H1 (cell line): ENCODE measurements around the gene TERB1. TPM values are rescaled to one million over a fixed set of nuclear protein-coding genes. Genes with fewer than 3 reads are reported as not detected.

Experiments used
- CTCF ChIA-PET: fragments of 300-600 bp; sonication (Branson Sonifier 250); formaldehyde crosslinking; loops from one replicate; lab custom pipeline; 2021; ENCODE audit not compliant: partially characterized antibody; lab: Charles Lee
- POLR2A ChIA-PET: fragments of 300-600 bp; sonication (Branson Sonifier 250); formaldehyde crosslinking; loops from one replicate; lab custom pipeline; 2021; ENCODE audit warnings: inconsistent platforms; ENCODE audit not compliant: partially characterized antibody; lab: Charles Lee
- DNase-seq, 2 experiments: peaks; one replicate each; pipeline versions ENCODE4 v3.0.0 to v3.0.0-alpha.2; 2010 to 2022; ENCODE audit warnings: low spot score in 2 of 2, low read depth in 1 of 2, mixed read lengths in 1 of 2
- FAIRE-seq: peaks from 2 replicates; lab custom pipeline; 2011; peaks lifted over from hg19 to GRCh38; lab: Jason Lieb, UNC
- H2AFZ ChIP-seq: 2 replicates; pipeline ENCODE4 v1.8.1; 2012; ENCODE audit warnings: low read length, inconsistent platforms
- H2AK5ac ChIP-seq: 2 replicates; pipeline ENCODE4 v1.6.1; 2013; ENCODE audit warnings: low read depth, low read length
- H2BK120ac ChIP-seq: replicated peaks from 2 replicates; pipeline ENCODE3; 2013; ENCODE audit warnings: low read depth, low read length, inconsistent platforms
- H2BK12ac ChIP-seq: 2 replicates; pipeline ENCODE4 v1.6.1; 2013; ENCODE audit warnings: low read depth, low read length
- H2BK15ac ChIP-seq: 2 replicates; pipeline ENCODE4 v1.6.1; 2013; ENCODE audit warnings: low read length
- H2BK20ac ChIP-seq: 2 replicates; pipeline ENCODE4 v1.6.1; 2013; ENCODE audit warnings: low read length
- H2BK5ac ChIP-seq: 2 replicates; pipeline ENCODE4 v1.6.1; 2013; ENCODE audit warnings: low read depth, low read length
- H3K14ac ChIP-seq: 2 replicates; pipeline ENCODE4 v1.6.1; 2013; ENCODE audit warnings: inconsistent platforms; ENCODE audit not compliant: insufficient read length
- H3K18ac ChIP-seq: 2 replicates; pipeline ENCODE4 v1.6.1; 2013; ENCODE audit warnings: low read length; ENCODE audit errors: extremely low read depth
- H3K23ac ChIP-seq: 2 replicates; pipeline ENCODE4 v1.6.1; 2013; ENCODE audit warnings: inconsistent platforms; ENCODE audit not compliant: insufficient read length
- H3K23me2 ChIP-seq: 2 replicates; pipeline ENCODE4 v1.6.1; 2013; ENCODE audit warnings: low read depth, low read length
- H3K27ac ChIP-seq: 2 replicates; pipeline ENCODE4 v1.6.1; 2011; ENCODE audit warnings: low read depth, low read length, inconsistent platforms
- H3K27me3 ChIP-seq, 4 experiments: replicated peaks in 1 of 4; 1 replicate in 1 of 4; 2 replicates in 3 of 4; pipeline versions ENCODE4 v1.6.1 to v1.8.1; 2011 to 2013; ENCODE audit warnings: low read length in 3 of 4, mild to moderate bottlenecking in 3 of 4, inconsistent platforms in 2 of 4, mixed read lengths in 2 of 4, moderate library complexity in 1 of 4; ENCODE audit not compliant: control insufficient read depth in 3 of 4, insufficient read depth in 3 of 4; ENCODE audit errors: extremely low read depth in 1 of 4
- H3K36me3 ChIP-seq, 4 experiments: 2 replicates each; pipeline versions ENCODE4 v1.6.1 to v1.8.1; 2011 to 2013; ENCODE audit warnings: mild to moderate bottlenecking in 4 of 4, low read length in 3 of 4, moderate library complexity in 2 of 4, control low read depth in 1 of 4, inconsistent platforms in 1 of 4; ENCODE audit not compliant: insufficient read depth in 4 of 4, control insufficient read depth in 2 of 4
- H3K4ac ChIP-seq: replicated peaks from 2 replicates; pipeline ENCODE3; 2013; ENCODE audit warnings: low read length, low read depth, mixed read lengths, inconsistent platforms; ENCODE audit not compliant: insufficient read length
- H3K4me1 ChIP-seq, 4 experiments: replicated peaks in 1 of 4; 1 replicate in 1 of 4; 2 replicates in 3 of 4; pipeline versions ENCODE4 v1.6.1 to v1.8.1; 2011 to 2013; ENCODE audit warnings: low read length in 3 of 4, inconsistent platforms in 2 of 4, mixed read lengths in 1 of 4; ENCODE audit not compliant: insufficient read depth in 4 of 4, control insufficient read depth in 3 of 4
- H3K4me2 ChIP-seq, 2 experiments: 2 replicates each; pipeline versions ENCODE4 v1.6.1 to v1.8.1; 2011 to 2013; ENCODE audit warnings: low read depth in 2 of 2, low read length in 2 of 2, control low read depth in 1 of 2, inconsistent platforms in 1 of 2, mild to moderate bottlenecking in 1 of 2; ENCODE audit not compliant: insufficient read depth in 1 of 2
- H3K4me3 ChIP-seq, 4 experiments: fragments of 200-600, 300-600 bp in 1 of 4; sonication (generic), shearing (Covaris generic), sonication (Bioruptor Twin) in 1 of 4; 2 replicates each; pipeline versions ENCODE4 v1.5.1 to v1.8.1; 2011 to 2016; ENCODE audit warnings: low read length in 4 of 4, low read depth in 3 of 4, control low read depth in 2 of 4, inconsistent platforms in 2 of 4, mild to moderate bottlenecking in 2 of 4, mixed read lengths in 1 of 4, moderate library complexity in 1 of 4; ENCODE audit not compliant: insufficient read depth in 2 of 4; ENCODE audit errors: extremely low read depth in 1 of 4
- H3K56ac ChIP-seq: replicated peaks from 2 replicates; pipeline ENCODE3; 2013; ENCODE audit warnings: low read depth, mild to moderate bottlenecking, mixed read lengths, low read length, inconsistent platforms; ENCODE audit not compliant: insufficient read length
- H3K79me1 ChIP-seq: 2 replicates; pipeline ENCODE4 v1.6.1; 2013; ENCODE audit warnings: low read depth, low read length, control low read depth
- H3K79me2 ChIP-seq, 2 experiments: 2 replicates each; pipeline versions ENCODE4 v1.6.1 to v1.8.1; 2012 to 2013; ENCODE audit warnings: low read length in 2 of 2, mild to moderate bottlenecking in 2 of 2, inconsistent platforms in 1 of 2; ENCODE audit not compliant: insufficient read depth in 2 of 2, control insufficient read depth in 1 of 2
- H3K9ac ChIP-seq, 4 experiments: replicated peaks in 1 of 4; 1 replicate in 1 of 4; 2 replicates in 3 of 4; pipeline versions ENCODE4 v1.6.1 to v1.8.1; 2011 to 2013; ENCODE audit warnings: low read depth in 3 of 4, low read length in 3 of 4, control low read depth in 2 of 4, mild to moderate bottlenecking in 2 of 4, moderate library complexity in 2 of 4, inconsistent platforms in 1 of 4; ENCODE audit errors: extremely low read depth in 1 of 4
- H3K9me3 ChIP-seq, 2 experiments: 2 replicates each; pipeline versions ENCODE4 v1.6.1 to v1.8.1; 2012 to 2013; ENCODE audit warnings: mild to moderate bottlenecking in 2 of 2, moderate library complexity in 2 of 2, control low read depth in 1 of 2, inconsistent platforms in 1 of 2, low read depth in 1 of 2, low read length in 1 of 2, mixed read lengths in 1 of 2; ENCODE audit not compliant: insufficient read depth in 2 of 2
- H4K20me1 ChIP-seq, 2 experiments: replicated peaks in 1 of 2; 2 replicates each; pipeline versions ENCODE3 to v1.8.1; 2011 to 2013; ENCODE audit warnings: inconsistent platforms in 2 of 2, low read length in 2 of 2, mild to moderate bottlenecking in 1 of 2; ENCODE audit not compliant: insufficient read depth in 2 of 2, control insufficient read depth in 1 of 2
- H4K5ac ChIP-seq: 2 replicates; pipeline ENCODE4 v1.6.1; 2013; ENCODE audit warnings: low read length, low read depth, mixed read lengths, inconsistent platforms; ENCODE audit not compliant: insufficient read length
- H4K8ac ChIP-seq: 2 replicates; pipeline ENCODE4 v1.8.0; 2013; ENCODE audit warnings: mild to moderate bottlenecking, moderate library complexity, low read length, inconsistent platforms; ENCODE audit not compliant: insufficient read depth; ENCODE audit errors: extremely low read depth
- H4K91ac ChIP-seq: replicated peaks from 2 replicates; pipeline ENCODE3; 2013; ENCODE audit warnings: low read length, mixed read lengths, inconsistent platforms; ENCODE audit not compliant: insufficient read length
- BCL11A ChIP-seq, 2 experiments: IDR thresholded peaks; one replicate each; pipeline ENCODE4 v1.6.1; 2011; ENCODE audit warnings: low read depth in 2 of 2, low read length in 2 of 2, mild to moderate bottlenecking in 2 of 2
- CEBPB ChIP-seq: IDR thresholded peaks from 2 replicates; pipeline ENCODE4 v1.6.1; 2012; ENCODE audit warnings: low read depth, low read length
- E2F6 ChIP-seq: IDR thresholded peaks from 2 replicates; pipeline ENCODE4 v1.6.1; 2012; ENCODE audit warnings: inconsistent platforms
- HDAC2 ChIP-seq, 2 experiments: fragments of 300-600 bp in 1 of 2; sonication (generic) in 1 of 2; IDR thresholded peaks; 2 replicates each; pipeline ENCODE4 v1.6.1; 2011 to 2012; ENCODE audit warnings: low read depth in 2 of 2, low read length in 2 of 2, mild to moderate bottlenecking in 2 of 2, moderate library complexity in 2 of 2, borderline replicate concordance in 1 of 2, inconsistent platforms in 1 of 2
- KDM4A ChIP-seq: IDR thresholded peaks from one replicate; pipeline ENCODE4 v1.7.1; 2012; ENCODE audit warnings: low read depth, mild to moderate bottlenecking, moderate library complexity, low read length, inconsistent platforms; ENCODE audit not compliant: severe bottlenecking
- MAFK ChIP-seq: IDR thresholded peaks from 2 replicates; pipeline ENCODE4 v1.6.1; 2012; ENCODE audit warnings: low read depth, mild to moderate bottlenecking, improper control_type of control experiment, low read length
- NRF1 ChIP-seq: IDR thresholded peaks from 2 replicates; pipeline ENCODE4 v1.6.1; 2011; ENCODE audit warnings: mild to moderate bottlenecking, low read depth, low read length, improper control_type of control experiment
- PHF8 ChIP-seq: fragments of 200-600 bp; sonication (generic); conservative IDR thresholded peaks from 2 replicates; pipeline ENCODE4 v1.7.1; 2012; ENCODE audit warnings: low read depth, mild to moderate bottlenecking, inconsistent platforms, low read length, moderate library complexity
- POU5F1 ChIP-seq: IDR thresholded peaks from 2 replicates; pipeline ENCODE4 v1.6.1; 2011; ENCODE audit warnings: low read depth, mild to moderate bottlenecking, low read length, moderate library complexity
- SIN3A ChIP-seq, 2 experiments: IDR thresholded peaks in 1 of 2; conservative IDR thresholded peaks in 1 of 2; 2 replicates each; pipeline ENCODE4 v1.6.1; 2011 to 2012; ENCODE audit warnings: low read length in 2 of 2, improper control_type of control experiment in 1 of 2, low read depth in 1 of 2, mild to moderate bottlenecking in 1 of 2
- TCF12 ChIP-seq: IDR thresholded peaks from 2 replicates; pipeline ENCODE4 v1.6.1; 2011; ENCODE audit warnings: low read depth, mild to moderate bottlenecking, low read length
- ZNF274 ChIP-seq: IDR thresholded peaks from 2 replicates; pipeline ENCODE4 v1.7.0; 2012; ENCODE audit warnings: low read length, borderline replicate concordance; ENCODE audit errors: extremely low read depth
- WGBS, 2 experiments: shearing (Covaris generic) in 1 of 2; methylation state at CpG; one replicate each; pipeline versions ENCODE4 v1.1.6 to v1.1.7; 2013 to 2015; ENCODE audit warnings: low lambda C conversion rate in 2 of 2, mixed read lengths in 2 of 2, inconsistent platforms in 1 of 2, low coverage in 1 of 2, missing lambda C conversion rate in 1 of 2; ENCODE audit not compliant: insufficient replicate concordance in 2 of 2, insufficient coverage in 1 of 2, insufficient read length in 1 of 2; ENCODE audit errors: extremely low coverage in 1 of 2, missing lambda C conversion rate in 1 of 2; 5-methylcytosine and 5-hydroxymethylcytosine counted together
- polyA plus RNA-seq, 7 experiments: library from polyadenylated mRNA; depleted of rRNA in 3 of 7; stranded (reverse) in 5 of 7; unstranded in 2 of 7; fragments of >200 nt in 5 of 7; fragments of 200-250 nt in 2 of 7; gene quantifications; 1 replicate in 5 of 7; 2 replicates in 1 of 7; 4 replicates in 1 of 7; pipeline versions ENCODE4 v1.2.1 to v1.2.3, GENCODE V29; 2011 to 2013; ENCODE audit warnings: missing spikeins in 2 of 7, mixed read lengths in 2 of 7
- total RNA-seq: library from RNA; stranded (reverse); fragmentation: NEBNext Ultra II Directional; extraction: Animal tissue kit (Norgen Biotek cat#: 25700); gene quantifications from 2 replicates; pipeline ENCODE4 v1.2.1, GENCODE V29; 2021

The TERB1 gene
- total and polyA plus RNA-seq, 2 of the 8 experiments (the other 6 are each of a cell fraction or from before 2014, with no cell fraction given): not detected

- whole genome bisulfite sequencing, 2 experiments: 89% methylated on average over 3 of the region's 3 CpGs; no CpG with 5 or more reads in 1 of the 2 experiments
- peaks cover 3% of the 10 kb centered on the region; the same call in 1 of the 2 replicates for H3K23me2 ChIP-seq
- H4K20me1 ChIP-seq: peaks cover 0 to 2% of the 10 kb centered on the region in 2 experiments
- H3K4me2 ChIP-seq: no peak overlapping the region
- no peak overlapping the region for H3K9ac ChIP-seq
- H3K27ac ChIP-seq: no peak overlapping the region
- CTCF ChIA-PET: interaction anchor here (1.1 to 14.3 kb wide), 7 partner anchors 13 to 133 kb away, joined by 3 to 162 read pairs (median 5); partner anchors contain the start of genes CA7 and CIAO2B
- H3K27me3 ChIP-seq: no peaks in the 10 kb centered on the region; a peak in 2 of 7 replicates
- H3K56ac ChIP-seq: no peak overlapping the region
- H2BK12ac ChIP-seq: no peak overlapping the region
- DNase-seq: peak in 1 of 2 experiments; percentile 35
- no peak for FAIRE-seq
- no peaks in the 10 kb centered on the region for H3K9me3 ChIP-seq
- no peak overlapping the region for H2AK5ac ChIP-seq
- H3K4me1 ChIP-seq: peaks cover 0 to 5% (median 3%) of the 10 kb centered on the region in 4 experiments; a peak in 2 of 7 replicates
- no peak overlapping the region for H2AFZ ChIP-seq
- peaks cover 6 to 30% of the 10 kb centered on the region in 2 experiments for H3K79me2 ChIP-seq
- H2BK15ac ChIP-seq: peak overlapping the region; percentile 72; the same call in 1 of the 2 replicates
- no peak overlapping the region for H4K8ac ChIP-seq
- H4K91ac ChIP-seq: no peak overlapping the region
- H2BK120ac ChIP-seq: no peak overlapping the region
- POLR2A ChIA-PET: interaction anchor here (0.7 to 3.8 kb wide), 2 partner anchors 10 to 18 kb away, joined by 3 to 14 read pairs; no protein-coding TSS in a partner anchor
- H3K23ac ChIP-seq: no peak overlapping the region
- no peak overlapping the region for H3K4ac ChIP-seq
- no peak overlapping the region for H3K14ac ChIP-seq
- peaks cover 2% of the 10 kb centered on the region; the same call in 1 of the 2 replicates for H3K79me1 ChIP-seq
- H4K5ac ChIP-seq: no peak overlapping the region
- no peak overlapping the region for H2BK5ac ChIP-seq
- peaks cover under 1 to 13% (median 6%) of the 10 kb centered on the region in 4 experiments; a peak in 5 of 8 replicates for H3K36me3 ChIP-seq
- H3K4me3 ChIP-seq: no peak overlapping the region
- H2BK20ac ChIP-seq: peak overlapping the region; percentile 86; the same call in 1 of the 2 replicates
- no peak overlapping the region for H3K18ac ChIP-seq
- TF ChIP-seq ZNF274: no peak
- TF ChIP-seq KDM4A: no peak
- no peak for TF ChIP-seq NRF1
- no peak for TF ChIP-seq BCL11A (IDR thresholded peaks at IDR 0.05; ENCODE audit: low read depth in 2 of 2, low read length in 2 of 2)
- TF ChIP-seq MAFK: no peak
- TF ChIP-seq HDAC2 (IDR thresholded peaks at IDR 0.05; ENCODE audit: borderline replicate concordance in 1 of 2, low read depth in 2 of 2, low read length in 2 of 2): no peak
- TF ChIP-seq PHF8: no peak
- TF ChIP-seq E2F6: no peak
- TF ChIP-seq TCF12: no peak
- TF ChIP-seq CEBPB: no peak
- no peak for TF ChIP-seq SIN3A (conservative IDR thresholded peaks at IDR 0.05 in 1 of 2, IDR thresholded peaks at IDR 0.05 in 1 of 2; ENCODE audit: low read depth in 1 of 2, low read length in 2 of 2)
- no peak for TF ChIP-seq POU5F1
These were observed 30.8 kb upstream of the TERB1 start for GRCh38 chr16:66832190-66832589.
